C4-2B (cell line): ENCODE results near the gene HOOK2.
"Not testable (repeated sequence)": the region's sequence is repeated elsewhere in the genome, so short reads cannot be mapped to it uniquely, and the experiment has no call there.

Experiments
- CTCF ChIP-seq: fragments of 450-650 bp; conservative IDR thresholded peaks from 2 replicates; pipeline ENCODE4 v1.5.1; 2017; ENCODE audit warnings: mild to moderate bottlenecking
- ZFX ChIP-seq: fragments of 450-650 bp; IDR thresholded peaks from 2 replicates; pipeline ENCODE4 v1.6.1; 2017

- not testable (repeated sequence) for TF ChIP-seq CTCF, ZFX
These were observed 49.7 kb downstream of the HOOK2 start for GRCh38 chr19:12725612-12726011.
